Measurements from ENCODE around the gene SIAH1. TPM values are rescaled to one million over a fixed set of nuclear protein-coding genes. Genes with fewer than 3 reads are reported as not detected.

SIAH1 gene
- total RNA-seq, 1 experiment from 2014 or later, result 33.2 TPM

GRCh38 chr16:48384520-48385252 is 527 bp downstream of the SIAH1 start:
- no peak for TF ChIP-seq CTCF (conservative IDR thresholded peaks at IDR 0.05)
- Mint-ChIP-seq H3K27ac (peak overlapping the region; percentile 85 to 99 (median 96)), H3K36me3 (ENCODE audit: insufficient read depth in 1 of 3, low read depth in 3 of 3) (peaks cover 0 to 2% (median 0%) of the 10 kb centered on the region in 3 experiments; a peak in 2 of 7 replicates), H3K9me3 (0 out of 5 replicates have a peak, but pooled peaks cover 0 to 3% of the 10 kb centered on the region in 2 experiments), H3K4me3 (peak overlapping the region; percentile 90 to 99), H3K27me3 (ENCODE audit: low read depth) (no peaks in the 10 kb centered on the region; the same call in 1 of the 2 replicates), H3K4me1 (peaks cover 26 to 44% of the 10 kb centered on the region in 2 experiments)
- no peak overlapping the region for H3K23ac ChIP-seq (ENCODE audit: insufficient read length, low read depth, low read length)
- peak; percentile 69 for DNase-seq
- H3K27me3 ChIP-seq (ENCODE audit: insufficient read depth, low read length), result no peaks in the 10 kb centered on the region
- H3K79me2 ChIP-seq (ENCODE audit: insufficient read depth, low read length), result peaks cover 42% of the 10 kb centered on the region; the same call in 1 of the 2 replicates
- no peak overlapping the region for H2BK20ac ChIP-seq (ENCODE audit: low read depth, low read length, poor library complexity, severe bottlenecking)
- peak overlapping the region; percentile 36 for H4K5ac ChIP-seq (ENCODE audit: insufficient read length, low read depth, low read length)
- no peaks in the 10 kb centered on the region for H3K9me3 ChIP-seq (ENCODE audit: control insufficient read depth, low read depth, low read length)
- peaks cover 10% of the 10 kb centered on the region for H3K23me2 ChIP-seq (ENCODE audit: insufficient read length, low read depth, low read length, poor library complexity, severe bottlenecking)
- H3K14ac ChIP-seq (ENCODE audit: insufficient read depth, low read length), result peak overlapping the region; percentile 100
- H2BK12ac ChIP-seq (ENCODE audit: insufficient read length, low read depth, low read length), result peak overlapping the region; percentile 75
- no peak overlapping the region for H2BK120ac ChIP-seq (ENCODE audit: low read depth, low read length, poor library complexity, severe bottlenecking)
- WGBS (ENCODE audit: extremely low coverage, insufficient read length, low lambda C conversion rate), result no CpG with 5 or more reads among the region's 103 CpGs
- H3K9ac ChIP-seq (ENCODE audit: extremely low read depth, insufficient read length, low read length), result peak overlapping the region; percentile 97
- H2BK15ac ChIP-seq (ENCODE audit: low read depth, low read length), result no peak overlapping the region
- H3K4me1 ChIP-seq (ENCODE audit: insufficient read depth, low read length), result peaks cover 2% of the 10 kb centered on the region; the same call in 1 of the 2 replicates
- no peak overlapping the region for H2AFZ ChIP-seq (ENCODE audit: low read length)
- no peaks in the 10 kb centered on the region for H3K79me1 ChIP-seq (ENCODE audit: insufficient read depth, low read depth, low read length, poor library complexity, severe bottlenecking)
- no peak overlapping the region for H2AK5ac ChIP-seq (ENCODE audit: insufficient read length, low read length)
- no peak overlapping the region for H3K56ac ChIP-seq (ENCODE audit: insufficient read length, low read depth, low read length)
- peak overlapping the region; percentile 98 for H3K18ac ChIP-seq (ENCODE audit: insufficient read length, low read depth, low read length)
- no peak overlapping the region for H4K91ac ChIP-seq (ENCODE audit: insufficient read length, low read depth, low read length)
- no peak overlapping the region for H2BK5ac ChIP-seq (ENCODE audit: insufficient read length, low read length)
- no peak overlapping the region; the same call in 1 of the 2 replicates for H3K4ac ChIP-seq (ENCODE audit: low read depth, low read length)
- H3K4me2 ChIP-seq (ENCODE audit: insufficient read depth, insufficient read length, low read length), result peak overlapping the region; percentile 99
- H3T11ph ChIP-seq (ENCODE audit: low read length), result peak overlapping the region; percentile 86
- peak overlapping the region; percentile 65 for H3K27ac ChIP-seq (ENCODE audit: insufficient read length, low read depth, low read length)
- no peaks in the 10 kb centered on the region for H4K20me1 ChIP-seq (ENCODE audit: control insufficient read depth, insufficient read depth, insufficient read length)
- no peak overlapping the region for H4K8ac ChIP-seq (replicated peaks; ENCODE audit: insufficient read length, low read depth, low read length)
